Stimulated activated CD8-positive, alpha-beta memory T cell treated with anti-CD3 and anti-CD28 coated beads, Interleukin-15, amount 100 ng/mL, for 1 hour (primary cell): ENCODE results near the gene INPP5A.

Experiments
- DNase-seq: peaks from one replicate; pipeline ENCODE4 v3.0.0-alpha.2; 2020; ENCODE audit warnings: low read depth

Gene INPP5A

GRCh38 chr10:132518572-132519381, 18.8 kb upstream of the INPP5A start:
- no peak for DNase-seq

DNA sequence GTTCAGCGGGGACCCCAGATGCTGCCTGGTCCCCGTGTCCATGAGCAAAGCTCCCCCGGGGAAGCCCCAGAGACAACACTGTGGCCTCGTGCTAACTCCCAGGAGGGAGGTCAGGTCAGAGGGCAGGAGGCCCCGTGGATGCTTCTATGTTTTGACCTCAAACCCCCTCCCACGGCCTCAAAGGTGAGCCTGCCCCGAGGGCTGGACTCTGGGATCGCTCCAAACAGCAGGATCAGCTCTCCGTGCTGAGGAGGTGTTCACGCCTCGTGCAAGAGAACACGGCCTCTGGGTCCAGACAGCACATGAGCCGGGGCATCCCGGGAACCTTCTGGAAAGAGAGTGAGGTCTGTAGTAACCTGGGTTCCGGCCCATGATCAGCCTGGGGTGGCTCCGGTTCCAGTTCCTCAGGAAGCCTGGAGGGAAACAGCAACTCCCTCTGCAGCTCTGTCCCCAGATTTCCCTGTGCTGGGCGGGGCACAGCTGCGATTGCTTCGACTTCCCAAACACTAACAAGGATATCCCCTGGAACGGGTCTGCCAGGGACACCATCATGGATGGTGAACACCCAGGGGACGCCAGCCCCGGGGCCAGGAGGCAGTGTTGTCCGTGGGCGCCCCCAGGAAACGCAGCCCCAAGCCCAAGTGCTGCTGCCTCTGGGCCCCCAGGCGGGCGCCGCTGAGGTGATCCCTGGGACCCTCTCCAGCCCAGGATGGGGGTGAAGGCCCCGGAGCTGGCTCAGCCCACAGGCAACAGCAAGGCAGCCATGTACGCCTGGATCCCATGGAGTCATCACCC, 18.0 kb upstream of the INPP5A start:
- DNase-seq: no peak

DNA sequence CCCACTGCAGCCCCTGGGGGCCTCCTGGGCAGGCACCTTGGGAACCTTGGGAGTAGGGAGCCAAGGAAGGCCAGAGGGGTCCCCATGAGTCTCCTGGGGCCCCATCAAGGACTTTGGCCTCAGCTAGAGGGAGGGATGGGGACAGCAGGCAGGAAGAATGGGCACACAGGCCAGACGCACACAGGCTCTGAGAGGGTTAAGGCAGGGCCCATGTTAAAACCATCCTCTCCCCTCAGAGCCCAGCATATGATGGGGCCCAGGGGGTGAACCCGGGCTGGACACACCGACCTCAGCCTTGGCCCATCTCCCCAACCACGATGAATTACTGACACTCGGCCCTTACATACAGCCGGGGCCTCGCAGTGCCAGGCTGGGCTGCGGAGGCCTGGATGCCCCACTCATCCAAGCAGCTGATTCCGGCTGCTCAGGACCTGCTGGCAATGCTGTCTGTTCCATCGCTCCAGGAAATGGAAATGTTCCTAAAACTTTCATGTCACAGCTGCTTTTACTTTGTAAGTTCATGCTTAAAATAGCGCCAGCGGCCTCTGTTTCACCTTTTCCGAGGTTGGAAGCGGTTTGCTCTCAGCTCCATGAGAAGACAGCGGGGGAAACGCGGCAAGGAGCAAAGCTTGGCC, 17.3 kb upstream of the INPP5A start:
- DNase-seq: no peak

- DNase-seq: no peak
Measured at GRCh38 chr10:132521041-132521465, 16.5 kb upstream of the INPP5A start.

GRCh38 chr10:132521466-132522102, 16.0 kb upstream of the INPP5A start:
- DNase-seq: no peak

GRCh38 chr10:132522521-132523411, 14.8 kb upstream of the INPP5A start:
- no peak for DNase-seq

- DNase-seq: no peak
Measured at GRCh38 chr10:132523561-132524442, 13.8 kb upstream of the INPP5A start.

GRCh38 chr10:132524443-132525285, 12.9 kb upstream of the INPP5A start:
- no peak for DNase-seq

- DNase-seq: no peak
Measured at GRCh38 chr10:132526676-132527075, 10.9 kb upstream of the INPP5A start.

DNA sequence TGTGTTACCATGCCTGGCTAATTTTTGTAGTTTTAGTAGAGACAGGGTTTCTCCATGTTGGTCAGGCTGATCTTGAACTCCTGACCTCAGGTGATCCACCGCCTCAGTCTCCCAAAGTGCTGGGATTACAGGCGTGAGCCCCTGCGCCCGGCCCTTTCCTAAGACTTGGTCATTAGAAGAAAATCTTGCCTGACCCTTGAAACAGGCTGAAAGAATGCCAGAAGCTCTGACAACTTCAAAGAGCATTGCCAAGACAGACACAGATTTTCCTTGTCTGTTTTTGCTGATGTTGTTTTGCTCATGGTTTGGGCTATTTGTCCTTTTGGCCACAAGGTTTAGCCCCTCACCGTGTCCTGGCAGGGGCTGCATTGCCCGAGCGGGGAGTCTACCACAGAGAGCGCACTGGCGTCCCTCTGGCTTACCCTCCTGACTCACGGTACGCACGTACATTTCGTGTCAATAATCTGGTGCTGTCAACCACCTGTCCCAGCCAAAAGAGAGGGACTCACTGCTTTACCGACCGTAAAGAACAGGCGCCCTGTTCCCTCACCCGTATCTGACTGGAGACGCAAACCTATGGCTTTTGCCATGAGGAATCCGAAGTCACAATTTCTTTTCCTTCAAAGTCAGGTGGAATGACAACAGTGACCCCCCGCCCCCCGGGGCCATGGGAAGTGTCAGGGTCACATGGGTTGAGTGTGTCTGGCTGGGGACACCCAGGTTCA, 10.1 kb upstream of the INPP5A start:
- no peak for DNase-seq

DNA sequence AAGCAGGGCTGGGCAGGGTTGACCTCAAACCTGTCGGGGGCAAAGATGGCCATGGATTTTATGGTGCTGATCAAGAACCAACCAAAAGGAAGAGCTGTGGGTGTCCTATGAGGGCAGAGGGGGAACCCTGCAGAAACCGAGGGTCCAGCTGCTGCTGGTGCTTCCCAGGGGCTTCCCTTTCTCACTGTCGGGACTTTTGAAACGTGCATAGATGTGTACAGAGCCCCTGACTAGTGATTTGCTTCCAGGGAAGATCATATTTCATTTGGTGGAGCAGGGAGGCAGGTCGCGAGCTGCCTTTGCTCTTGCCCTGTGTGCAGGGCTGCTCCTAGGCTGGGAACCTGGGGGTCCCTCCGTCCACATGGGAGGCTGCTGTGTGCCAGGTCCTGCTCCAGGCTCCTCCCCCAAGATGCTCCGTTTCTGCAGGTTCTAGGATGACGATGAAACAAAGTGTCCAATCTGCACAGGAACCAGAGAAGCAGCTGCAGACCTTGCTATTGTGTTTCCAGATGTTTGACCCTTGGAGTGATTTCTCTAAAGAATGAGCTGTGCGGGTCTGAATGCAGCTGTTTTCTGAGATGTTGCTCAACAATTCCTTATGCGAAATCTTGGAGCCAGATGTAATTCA, 9.4 kb upstream of the INPP5A start:
- no peak for DNase-seq

DNA sequence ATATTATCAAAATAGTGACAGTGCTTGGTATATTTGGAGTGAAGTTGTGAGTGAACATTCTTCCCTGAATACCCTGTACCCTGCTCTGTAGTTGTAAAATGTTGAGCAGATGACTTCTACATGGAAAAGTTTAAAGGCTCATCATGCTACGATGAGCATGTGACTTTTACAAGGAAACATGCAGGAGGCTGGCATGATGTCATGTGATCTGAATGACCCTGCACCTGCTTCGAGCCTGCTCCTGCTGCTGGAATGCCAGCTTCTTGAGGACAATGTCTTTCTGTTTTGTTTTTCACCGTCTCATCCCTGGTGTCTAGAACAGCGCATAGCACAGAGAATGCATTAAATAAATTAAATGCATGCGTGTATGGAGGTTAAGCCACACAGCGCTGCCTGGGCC, 5.4 kb upstream of the INPP5A start:
- DNase-seq: no peak

- DNase-seq: no peak
Measured at GRCh38 chr10:132532749-132533560, 4.6 kb upstream of the INPP5A start.

GRCh38 chr10:132533571-132534260, 3.9 kb upstream of the INPP5A start:
- no peak for DNase-seq

GRCh38 chr10:132534391-132535064, 3.1 kb upstream of the INPP5A start:
- DNase-seq: no peak

- no peak for DNase-seq
Measured at GRCh38 chr10:132535065-132535651, 2.4 kb upstream of the INPP5A start.
